GM21447 (cell line): Measurements from ENCODE around the gene HEBP1.
A peak's percentile ranks its signal among the peaks of the same experiment; 100 is the strongest.
"Not testable (repeated sequence)": the region's sequence is repeated elsewhere in the genome, so short reads cannot be mapped to it uniquely, and the experiment has no call there.

ENCODE experiments used
- ATAC-seq: cut with Tn5 transposase; IDR thresholded peaks from one replicate; pipeline ENCODE4 v1.9.1; 2021; ENCODE audit not compliant: unreplicated experiment

HEBP1 gene, protein sequence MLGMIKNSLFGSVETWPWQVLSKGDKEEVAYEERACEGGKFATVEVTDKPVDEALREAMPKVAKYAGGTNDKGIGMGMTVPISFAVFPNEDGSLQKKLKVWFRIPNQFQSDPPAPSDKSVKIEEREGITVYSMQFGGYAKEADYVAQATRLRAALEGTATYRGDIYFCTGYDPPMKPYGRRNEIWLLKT

DNA sequence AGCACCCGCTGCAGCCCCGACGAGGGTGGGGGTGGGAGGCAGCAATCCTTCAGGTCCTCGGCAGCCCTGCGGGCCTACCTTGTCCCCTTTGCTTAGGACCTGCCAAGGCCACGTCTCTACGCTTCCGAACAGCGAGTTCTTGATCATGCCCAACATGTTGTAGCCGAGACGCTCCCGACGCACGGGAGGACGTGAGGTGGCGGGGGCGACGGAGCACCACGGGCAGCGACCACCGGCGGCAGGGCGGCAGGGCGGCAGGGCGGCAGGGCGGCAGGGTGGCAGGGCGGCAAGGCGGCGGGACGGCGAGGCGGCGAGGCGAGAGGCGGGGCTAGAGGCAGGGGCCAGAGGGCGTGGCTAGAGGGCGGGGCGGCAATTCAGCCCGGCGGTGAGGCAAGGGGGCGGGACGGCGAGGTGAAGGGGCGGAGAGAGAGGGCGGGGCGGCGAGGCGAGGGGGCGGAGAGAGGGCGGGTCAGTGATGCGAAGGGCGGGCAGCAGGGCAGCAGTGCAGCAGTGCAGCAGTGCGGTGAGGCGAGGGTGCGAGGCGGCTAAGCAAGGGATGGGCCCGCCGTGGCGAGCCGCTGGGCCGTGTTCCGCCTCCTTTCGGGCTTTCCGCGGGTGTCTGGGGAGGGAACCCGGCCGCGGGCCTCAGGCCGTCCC is at the start of gene HEBP1:
Gene HEBP1 (minus strand): TSS at position 307 of the 657 bp plus-strand sequence. CDS start 151 bp downstream, at position 156.
- ATAC-seq = peak; percentile 88

DNA sequence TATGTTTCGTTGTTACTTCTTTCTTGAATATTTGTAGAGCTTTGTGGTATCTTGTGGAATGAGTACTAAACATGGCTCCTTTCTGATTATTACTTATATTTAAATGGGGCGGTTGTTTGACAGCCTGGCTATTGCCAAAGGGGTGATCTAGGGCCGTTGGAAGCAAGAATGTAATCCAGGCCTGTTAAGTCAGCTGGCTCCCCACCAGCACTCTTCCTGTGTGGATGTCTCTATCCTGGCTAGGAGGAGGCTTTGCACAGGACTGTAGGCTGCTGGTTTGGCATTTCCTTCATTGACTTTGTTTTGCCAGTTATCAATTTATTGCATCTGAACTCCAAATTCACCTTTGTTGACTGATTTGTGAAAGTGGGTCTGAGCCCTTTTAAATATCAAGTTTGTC is 49.8 kb upstream of the HEBP1 start:
- no peak for ATAC-seq

DNA sequence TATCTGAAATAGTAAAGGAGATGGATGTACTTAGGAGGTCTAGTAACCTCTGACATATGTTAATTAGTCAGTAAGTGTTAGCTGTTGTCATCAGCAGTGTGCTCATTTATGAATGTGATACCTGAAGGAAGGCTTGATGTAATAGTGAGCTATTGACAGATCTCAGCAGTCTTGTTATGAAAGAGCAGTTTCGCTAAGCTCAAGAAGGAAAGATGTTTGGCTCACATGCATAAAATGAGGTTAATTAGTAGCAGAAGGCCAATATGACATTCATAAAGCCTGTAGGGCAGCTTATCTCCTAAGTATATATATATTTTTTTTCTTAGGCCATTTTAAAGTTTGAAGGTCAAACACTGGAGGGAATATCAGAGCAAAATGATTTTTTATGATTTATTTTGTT is 46.9 kb upstream of the HEBP1 start:
- ATAC-seq = peak; percentile 57

DNA sequence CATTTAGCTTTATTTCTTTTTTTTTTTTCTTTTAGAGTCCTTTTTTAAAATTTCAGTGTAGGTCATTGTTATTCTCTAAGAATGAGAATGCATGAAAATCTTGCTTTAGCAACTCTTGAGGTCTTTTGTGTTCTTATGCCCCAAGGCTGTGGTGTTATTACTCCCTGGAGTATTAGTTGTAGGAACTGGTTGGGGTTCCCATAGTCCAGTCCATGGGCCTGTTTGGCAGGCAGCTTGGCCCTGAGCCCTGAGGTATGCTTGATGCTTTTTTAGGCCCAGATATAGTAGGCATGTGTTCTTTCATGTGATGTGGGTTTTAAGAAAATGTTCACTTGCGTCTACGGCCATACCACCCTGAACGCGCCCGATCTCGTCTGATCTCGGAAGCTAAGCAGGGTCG is 45.8 kb upstream of the HEBP1 start:
- ATAC-seq = no peak

DNA sequence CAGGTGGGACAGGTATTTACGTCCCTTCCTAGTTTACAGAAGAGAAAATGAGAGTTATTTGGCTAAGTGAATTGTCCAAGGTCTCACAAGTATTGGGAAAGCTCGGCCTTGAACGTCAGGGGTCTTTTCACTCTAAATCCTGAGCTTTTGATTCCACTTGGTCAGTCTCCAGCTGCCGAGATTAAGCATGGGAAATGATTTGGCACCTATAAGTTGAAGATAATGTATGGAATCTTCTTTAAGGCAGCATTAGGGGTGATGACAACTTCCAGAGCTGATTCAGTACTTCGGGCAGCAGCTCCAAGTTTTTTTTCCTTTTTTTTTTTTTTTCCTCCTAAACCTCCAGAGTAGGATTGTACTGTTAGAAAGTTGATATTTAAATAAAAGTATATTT is 44.8 kb upstream of the HEBP1 start:
- ATAC-seq = no peak

DNA sequence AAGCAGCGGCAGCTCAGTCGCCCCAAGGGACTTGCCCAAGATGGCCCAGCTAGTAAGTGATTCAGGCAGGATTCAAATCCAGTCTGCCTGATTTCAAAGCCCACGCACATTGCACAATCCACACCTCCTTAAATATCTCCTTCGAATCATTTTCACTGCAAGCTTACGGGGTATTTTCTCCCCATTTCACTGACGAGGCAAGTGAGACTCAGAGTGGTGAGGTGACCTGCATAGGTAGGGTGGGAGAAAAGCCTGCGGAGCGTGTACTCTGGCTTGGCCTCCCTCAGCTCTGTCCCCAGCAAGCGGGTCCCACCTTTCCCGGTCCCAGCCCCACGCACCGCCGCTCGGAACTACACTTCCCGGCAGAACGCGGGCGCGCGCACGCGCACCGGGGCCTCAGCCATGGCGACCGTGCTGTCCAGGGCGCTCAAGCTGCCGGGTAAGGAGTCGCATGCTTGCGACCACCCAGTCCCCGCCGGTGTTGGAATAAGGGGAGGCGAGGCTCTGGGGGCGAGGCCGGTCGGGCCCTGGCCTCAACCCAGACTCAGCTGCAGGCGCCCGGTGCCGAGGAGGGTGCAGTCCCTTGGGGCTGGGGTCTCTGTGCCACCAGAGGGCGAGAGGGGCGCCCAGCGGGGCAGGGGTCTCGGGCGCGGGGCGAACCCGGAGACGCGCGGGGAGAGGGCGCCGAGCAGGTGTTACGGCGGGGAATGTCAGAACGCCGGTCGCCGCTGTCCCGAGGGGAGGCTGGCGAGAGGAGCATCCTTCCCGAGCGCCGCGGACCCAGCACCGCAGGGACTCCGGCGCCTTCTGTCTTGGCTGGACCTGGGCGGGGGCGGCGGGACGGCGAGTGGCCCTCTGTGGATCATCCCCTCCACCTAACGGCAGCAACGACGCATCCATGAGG is 44.2 kb upstream of the HEBP1 start, which contains the start of gene FAM234B:
Gene FAM234B (plus strand): TSS at position 380 of the 904 bp plus-strand sequence. CDS start 23 bp downstream, at position 403.
- ATAC-seq = peak; percentile 80

DNA sequence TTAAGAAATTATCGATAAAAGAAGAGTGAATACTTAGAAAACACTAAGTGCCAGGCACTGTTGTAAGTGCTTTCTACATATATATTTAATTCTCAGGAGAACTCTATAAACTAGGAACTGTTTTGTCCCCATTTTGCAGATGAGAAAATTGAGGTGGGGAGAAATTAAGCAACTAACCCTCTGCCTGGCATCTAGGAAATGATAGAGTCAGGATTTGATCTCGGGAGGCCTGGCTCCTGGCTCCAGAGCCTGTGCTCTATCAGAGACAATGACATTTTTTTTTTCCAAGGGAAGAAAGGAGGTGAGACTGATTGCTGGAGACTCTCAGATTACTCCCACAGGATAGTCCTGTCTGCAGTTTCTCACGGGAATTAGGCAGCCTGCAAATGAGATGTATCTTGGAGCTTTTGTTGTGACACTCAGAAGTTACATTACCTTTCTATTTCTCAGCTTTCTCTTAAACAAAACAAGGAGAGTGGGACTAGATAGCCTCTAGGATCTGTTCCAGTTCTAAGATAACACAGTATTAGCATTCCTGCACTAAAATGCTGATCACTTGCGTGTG is 42.7 kb upstream of the HEBP1 start:
- no peak for ATAC-seq

DNA sequence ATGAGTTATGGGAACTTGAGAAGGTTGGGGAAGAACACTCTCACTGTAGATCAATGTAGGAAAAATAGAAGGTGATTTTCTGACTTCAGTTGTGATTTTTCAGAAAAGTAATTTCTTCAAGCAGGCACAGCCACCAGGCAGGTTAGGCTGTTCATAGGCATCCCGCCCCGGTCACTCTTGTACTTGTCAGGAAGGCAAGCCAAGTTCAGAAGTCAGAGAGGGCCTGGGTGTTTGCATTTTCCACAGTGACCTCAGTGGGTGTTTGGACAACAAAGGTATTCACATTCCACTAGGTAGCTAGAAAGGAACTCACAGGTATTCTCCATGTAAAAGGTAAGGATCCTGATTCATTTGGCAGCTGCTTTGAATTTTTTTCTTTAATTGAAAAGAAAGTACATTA is 41.2 kb upstream of the HEBP1 start:
- ATAC-seq = no peak

DNA sequence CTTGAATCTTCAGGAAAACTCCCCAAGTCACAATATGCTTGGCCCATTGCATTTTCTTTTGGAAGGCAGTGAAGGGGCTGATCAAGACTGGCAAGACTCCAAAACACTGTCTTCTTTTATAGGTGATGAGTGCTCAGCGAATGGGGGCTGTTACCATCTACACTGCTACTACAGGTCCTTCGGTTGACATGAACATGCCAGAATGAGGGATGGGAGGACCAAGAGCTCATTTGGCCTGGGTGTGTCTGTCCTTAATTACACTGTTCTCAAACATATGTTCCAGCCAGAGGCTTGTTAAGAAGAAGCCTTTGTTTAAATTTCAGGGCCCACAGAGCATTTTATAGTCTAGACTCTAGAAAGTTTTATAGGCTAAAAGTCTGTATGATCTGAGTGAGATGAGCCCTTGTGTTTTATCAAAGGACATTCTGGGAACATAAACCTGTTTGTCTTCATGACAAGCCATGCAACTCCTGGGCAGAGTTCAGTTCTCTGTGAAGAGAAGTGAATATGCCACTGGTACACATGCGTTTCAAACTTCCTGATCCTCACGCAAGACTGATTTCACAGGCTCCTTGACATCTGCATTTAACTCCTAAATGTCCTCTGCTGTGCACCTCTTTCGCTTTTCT is 39.4 kb upstream of the HEBP1 start:
- ATAC-seq = no peak

DNA sequence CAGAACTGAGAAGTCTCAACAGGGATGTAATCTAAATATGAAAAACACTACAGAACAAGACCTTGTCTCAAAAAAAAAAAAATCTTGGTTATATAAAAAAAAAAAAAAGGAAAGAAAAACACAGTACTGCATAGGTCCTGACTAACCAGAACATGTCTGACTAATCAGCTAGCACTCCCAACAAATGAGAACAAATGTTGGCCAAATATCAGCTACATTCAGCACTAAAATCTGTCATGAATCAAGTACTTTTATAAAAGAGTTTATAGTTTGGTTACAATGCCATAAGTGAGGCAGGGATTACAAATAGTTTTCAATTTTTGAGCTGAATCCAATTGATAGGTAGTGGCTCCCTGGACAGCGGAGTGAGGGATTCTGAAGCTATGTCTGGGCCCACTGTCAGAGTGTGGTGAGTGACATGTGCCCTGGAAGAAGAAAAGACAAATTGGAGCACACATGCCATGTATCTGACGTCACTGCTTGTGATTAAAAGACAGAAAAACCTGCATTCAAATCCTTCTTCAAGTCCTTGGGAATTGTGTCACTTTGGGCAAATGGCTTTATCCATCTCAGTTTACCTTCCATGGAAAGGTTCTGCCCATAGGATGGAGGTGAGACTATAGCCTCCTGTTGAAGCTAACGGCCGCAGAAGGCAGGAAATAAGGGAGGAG is 38.6 kb upstream of the HEBP1 start:
- ATAC-seq = no peak

DNA sequence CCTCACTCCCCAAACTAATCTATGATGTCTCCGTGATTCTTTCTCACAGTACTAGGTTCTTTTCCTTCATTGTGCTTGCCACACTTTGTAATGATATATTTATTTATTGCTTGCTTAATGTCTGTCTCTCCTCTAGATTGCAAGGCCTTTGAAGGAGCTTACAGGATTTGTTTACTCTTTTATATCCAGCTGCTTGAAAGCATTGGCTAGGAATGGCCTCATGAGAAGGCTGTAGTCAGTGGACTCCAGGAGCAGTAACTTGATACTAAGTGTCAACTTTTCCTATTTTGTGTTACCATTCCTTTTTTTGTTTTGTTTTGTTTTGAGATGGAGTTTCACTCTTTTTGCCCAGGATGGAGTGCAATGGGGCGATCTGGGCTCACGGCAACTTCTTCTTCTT is 36.8 kb upstream of the HEBP1 start:
- no peak for ATAC-seq

DNA sequence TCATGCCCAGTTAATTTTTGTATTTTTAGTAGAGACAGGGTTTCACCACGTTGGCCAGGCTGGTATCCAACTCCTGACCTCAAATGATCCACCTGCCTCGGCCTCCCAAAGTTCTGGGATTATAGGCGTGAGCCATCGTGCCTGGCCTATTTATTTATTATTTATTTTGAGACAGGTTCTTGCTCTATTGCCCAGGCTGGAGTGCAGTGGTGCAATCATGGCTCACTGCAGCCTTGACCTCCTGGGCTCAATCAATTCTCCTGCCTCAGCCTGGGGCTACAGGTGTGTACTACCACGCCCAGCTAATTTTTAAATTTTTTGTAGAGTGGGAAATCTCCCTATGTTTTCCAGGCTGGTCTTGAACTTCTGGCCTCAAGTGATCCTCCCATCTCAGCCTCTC is 35.3 kb upstream of the HEBP1 start:
- ATAC-seq = not testable (repeated sequence)

DNA sequence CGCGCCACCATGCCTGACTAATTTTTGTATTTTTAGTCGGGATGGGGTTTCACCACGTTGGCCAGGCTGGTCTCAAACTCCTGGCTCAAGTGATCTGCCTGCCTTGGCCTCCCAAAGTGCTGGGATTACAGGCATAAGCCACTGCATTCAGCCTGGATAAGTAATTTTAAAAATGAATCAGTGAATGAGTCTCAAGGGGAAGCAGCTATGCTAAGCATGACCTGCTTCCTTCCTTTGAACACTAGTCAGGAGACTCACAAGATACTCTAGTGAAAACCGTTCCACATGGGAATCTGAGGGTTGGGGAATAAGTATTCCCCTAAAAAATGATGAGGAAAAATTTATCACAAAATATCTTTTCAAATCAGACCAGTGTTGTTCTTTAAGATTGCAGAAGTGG is 33.4 kb upstream of the HEBP1 start:
- ATAC-seq = no peak

DNA sequence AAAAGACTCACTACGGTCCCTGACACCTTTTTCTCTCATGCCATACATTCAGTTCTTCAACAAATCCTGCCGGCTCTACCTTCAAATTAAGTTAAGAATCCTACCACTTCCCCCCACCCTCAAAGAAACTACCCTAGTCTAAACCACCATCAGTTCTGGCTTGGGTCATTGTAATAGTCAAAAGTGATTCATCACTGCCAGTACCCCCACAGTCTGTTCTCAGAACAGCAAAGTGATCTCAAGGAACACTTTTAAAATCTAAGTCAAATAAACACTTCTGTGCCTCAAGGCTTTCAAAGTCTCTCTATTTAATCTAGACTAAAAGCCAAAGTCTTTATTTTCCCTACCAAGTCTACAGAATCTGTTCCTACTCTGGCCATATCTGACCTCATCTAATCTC is 32.1 kb upstream of the HEBP1 start:
- ATAC-seq = no peak

DNA sequence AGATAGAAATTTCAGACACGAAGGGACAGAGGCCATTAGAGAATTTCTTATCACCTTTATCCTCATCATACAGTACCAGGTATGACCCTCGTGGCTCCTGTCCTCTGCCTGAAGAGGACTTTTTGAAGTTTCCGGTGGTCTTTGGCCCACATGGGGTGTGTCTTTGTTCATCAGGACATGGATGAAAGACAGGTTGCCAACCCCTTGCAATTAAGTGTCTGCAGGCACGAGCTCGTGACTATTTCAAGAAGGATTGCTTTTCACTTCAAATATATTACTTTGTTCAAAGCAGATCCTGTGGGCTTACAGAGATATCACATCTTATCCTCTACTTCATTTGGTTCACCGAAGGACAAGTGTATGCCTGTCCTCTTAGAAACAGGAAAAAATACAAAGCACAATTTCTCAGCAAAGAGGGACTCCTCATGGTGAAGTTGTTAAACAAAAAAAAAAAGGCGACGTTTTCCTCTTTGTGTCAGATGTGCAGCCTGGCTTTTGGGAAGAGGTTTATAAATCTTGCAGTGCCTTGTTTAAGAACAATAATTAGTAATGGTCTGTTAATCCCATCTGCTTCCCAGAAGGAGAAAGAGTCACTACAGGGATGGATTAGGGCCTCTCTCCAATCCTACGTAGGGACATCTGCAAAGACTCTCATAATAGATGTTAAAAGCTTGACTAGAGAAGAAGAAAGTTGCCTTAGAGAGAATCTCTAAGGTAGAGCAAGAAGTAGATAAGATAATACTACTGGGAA is 30.7 kb upstream of the HEBP1 start:
- ATAC-seq = no peak

DNA sequence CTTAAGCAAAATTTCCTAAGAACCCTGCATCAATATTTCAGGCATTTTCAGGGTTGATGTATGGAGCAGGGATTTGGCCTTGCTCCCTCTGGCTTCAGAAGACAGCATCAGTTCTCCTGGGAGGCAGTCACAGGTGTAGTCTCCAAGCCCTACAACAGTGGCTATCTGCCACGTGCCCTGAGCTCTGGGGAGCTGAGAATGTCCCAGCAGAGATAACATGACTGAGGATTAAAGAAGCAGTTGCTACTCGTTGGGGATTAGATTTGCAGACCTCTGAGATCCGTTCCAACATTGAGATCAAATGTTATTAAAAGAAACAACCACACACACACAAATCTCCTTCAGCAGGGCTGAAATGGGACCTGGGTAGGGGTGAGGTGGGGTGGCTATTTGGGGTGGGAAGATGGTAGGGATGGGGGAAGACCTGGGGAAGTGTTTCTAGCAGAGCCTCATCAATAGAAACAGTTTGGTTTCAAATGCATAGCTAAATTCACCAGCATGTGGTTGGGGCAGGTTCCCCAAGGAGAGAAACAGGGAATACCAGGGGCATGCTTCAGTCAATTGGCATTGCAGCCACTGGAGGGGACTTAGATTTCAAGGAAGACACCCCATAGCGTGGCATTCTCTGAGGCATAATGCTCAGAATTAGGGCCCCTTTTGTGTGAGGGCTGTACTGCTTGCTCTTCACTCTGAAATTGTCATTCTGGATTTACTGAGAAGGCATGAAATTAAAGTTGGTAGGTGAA is 28.9 kb upstream of the HEBP1 start:
- no peak for ATAC-seq

DNA sequence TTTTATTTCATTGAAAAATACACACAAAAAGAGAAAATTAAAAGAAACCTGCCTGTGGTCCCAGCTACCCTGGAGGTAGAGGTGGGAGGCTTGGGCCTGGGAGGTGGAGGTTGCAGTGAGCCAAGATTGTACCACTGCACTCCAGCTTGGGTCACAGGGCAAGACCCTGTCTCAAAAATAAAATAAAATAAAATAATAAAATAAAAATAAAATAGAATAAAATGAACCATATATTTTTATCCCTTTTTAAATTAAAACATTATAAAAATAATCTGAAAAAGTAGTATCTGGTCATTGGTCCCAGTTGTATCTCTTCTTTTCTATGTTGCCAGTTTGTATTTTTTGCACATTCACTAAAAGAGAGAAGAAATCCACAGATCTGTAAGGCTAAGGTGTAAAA is 27.4 kb upstream of the HEBP1 start:
- ATAC-seq = no peak

DNA sequence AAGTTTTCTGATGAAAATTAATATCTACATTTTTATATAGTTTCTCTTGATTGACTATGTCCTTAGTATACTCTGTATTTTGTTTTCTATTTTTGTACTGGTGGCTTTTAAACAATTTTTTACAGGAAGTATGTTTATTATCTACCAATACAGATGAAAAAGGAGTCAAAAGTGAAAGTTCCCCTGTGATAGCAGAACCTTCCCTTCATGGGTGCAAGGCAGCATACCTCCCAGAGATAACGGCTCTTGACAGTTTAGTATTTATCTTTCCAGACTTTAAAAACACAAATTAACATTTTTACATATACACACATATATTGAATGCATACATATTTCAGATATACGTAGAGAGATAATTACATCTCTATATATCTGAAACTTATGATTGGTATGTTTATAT is 27.0 kb upstream of the HEBP1 start:
- ATAC-seq = no peak

DNA sequence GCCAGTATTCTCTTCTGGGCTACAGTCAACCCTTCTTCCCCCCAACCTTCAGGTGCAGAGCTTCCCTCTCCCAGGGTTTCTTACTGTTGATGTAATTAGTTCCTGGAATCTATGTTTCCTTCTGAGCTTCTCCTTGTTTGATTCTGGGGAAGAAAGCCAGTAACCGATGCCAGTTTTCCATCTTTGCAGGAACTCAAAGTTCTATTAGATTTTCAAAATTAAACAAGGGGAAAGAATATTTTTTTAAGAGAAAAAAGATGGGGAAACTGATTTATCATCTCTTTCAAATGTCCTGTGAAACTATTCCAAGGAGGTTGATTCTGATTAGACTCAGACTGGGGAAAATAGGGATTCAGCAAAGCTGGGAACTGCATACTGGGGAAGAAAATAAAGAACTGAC is 26.2 kb upstream of the HEBP1 start:
- ATAC-seq = no peak
